ENCODE results near the gene CCDC88A.

CCDC88A gene

DNA sequence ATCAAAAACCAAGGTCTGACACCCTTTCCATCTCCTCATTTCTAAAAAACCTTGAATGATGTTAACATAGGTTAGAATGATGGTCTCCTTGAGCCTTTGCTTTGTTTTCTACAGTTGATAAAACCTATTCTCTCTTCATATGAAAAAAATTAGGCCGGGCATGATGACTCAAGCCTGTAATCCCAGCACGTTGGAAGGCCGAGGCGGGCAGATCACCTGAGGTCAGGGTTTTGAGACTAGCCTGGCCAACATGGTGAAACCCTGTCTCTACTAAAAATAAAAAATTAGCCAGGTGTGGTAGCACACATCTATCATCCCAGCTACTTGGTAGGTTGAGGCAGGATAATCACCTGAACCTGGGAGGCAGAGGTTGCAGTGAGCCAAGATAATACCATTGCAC lies 49.4 kb downstream of the CCDC88A start:
- no peak overlapping the region for H3K4me3 ChIP-seq (ENCODE audit: low read depth, low read length)
- TF ChIP-seq, protein P1, sequence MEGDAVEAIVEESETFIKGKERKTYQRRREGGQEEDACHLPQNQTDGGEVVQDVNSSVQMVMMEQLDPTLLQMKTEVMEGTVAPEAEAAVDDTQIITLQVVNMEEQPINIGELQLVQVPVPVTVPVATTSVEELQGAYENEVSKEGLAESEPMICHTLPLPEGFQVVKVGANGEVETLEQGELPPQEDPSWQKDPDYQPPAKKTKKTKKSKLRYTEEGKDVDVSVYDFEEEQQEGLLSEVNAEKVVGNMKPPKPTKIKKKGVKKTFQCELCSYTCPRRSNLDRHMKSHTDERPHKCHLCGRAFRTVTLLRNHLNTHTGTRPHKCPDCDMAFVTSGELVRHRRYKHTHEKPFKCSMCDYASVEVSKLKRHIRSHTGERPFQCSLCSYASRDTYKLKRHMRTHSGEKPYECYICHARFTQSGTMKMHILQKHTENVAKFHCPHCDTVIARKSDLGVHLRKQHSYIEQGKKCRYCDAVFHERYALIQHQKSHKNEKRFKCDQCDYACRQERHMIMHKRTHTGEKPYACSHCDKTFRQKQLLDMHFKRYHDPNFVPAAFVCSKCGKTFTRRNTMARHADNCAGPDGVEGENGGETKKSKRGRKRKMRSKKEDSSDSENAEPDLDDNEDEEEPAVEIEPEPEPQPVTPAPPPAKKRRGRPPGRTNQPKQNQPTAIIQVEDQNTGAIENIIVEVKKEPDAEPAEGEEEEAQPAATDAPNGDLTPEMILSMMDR (IDR thresholded peaks at IDR 0.05; ENCODE audit: low read depth, low read length) = no peak

DNA sequence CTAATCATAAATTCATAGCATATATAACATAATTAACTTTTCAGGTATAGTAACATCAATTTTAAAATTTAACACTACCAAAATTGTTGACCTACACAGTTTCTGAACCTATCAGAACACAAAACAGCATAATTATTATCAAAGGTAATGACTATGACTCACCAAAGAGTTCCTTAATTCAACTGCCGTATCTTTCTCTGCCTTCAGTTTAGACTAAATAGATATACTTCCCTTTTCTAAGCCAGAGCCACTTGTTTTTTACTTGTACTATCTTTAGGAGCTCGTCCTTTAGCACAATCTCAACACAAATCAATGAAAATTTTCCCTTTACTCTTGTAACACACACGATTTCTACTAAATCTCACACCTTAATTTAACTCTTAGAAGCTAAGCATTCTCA lies 54.4 kb downstream of the CCDC88A start:
- TF ChIP-seq, protein P1 (IDR thresholded peaks at IDR 0.05; ENCODE audit: low read depth, low read length) = no peak
- no peak overlapping the region for H3K4me3 ChIP-seq (ENCODE audit: low read depth, low read length)

DNA sequence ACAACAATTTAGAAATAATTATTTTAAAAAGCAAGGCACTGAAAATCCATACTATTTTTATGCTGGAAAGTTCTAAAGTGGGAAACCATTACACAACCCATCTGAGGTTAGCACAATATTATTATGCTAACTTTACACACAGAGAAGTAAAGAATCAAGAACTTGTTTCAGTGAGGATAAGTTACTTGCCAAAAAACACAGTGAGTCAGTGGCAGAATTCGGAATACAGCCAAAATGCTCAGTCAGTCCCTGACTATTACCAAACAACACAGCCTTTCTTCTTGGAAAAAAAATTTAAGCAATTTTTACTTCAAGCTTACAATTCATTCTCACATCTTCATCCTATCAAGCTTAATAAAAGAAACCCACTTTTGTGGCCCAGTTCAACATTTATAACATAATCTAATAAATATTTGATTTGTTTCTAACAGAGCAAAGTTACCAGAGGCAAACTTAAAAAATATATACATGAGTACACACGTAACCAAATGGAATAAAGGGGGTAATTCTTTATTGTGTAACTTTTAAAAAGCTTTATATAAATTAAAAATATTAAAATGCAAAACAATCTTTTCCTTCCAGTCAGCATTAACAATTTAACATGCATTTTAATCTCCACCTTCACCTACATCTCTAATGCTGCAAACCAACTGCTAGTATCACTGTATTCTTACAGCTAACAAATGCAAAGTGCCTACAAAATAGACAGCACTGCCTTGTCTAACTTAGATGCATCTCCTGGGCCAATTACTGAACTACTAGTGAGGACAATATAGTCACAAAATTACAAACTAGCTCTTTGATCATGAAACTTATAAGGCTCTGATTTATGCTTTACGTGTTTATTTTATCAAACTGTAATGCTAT lies 55.2 kb downstream of the CCDC88A start:
- H3K4me3 ChIP-seq (ENCODE audit: low read depth, low read length) = no peak overlapping the region
- TF ChIP-seq, protein P1 (IDR thresholded peaks at IDR 0.05; ENCODE audit: low read depth, low read length) = no peak

DNA sequence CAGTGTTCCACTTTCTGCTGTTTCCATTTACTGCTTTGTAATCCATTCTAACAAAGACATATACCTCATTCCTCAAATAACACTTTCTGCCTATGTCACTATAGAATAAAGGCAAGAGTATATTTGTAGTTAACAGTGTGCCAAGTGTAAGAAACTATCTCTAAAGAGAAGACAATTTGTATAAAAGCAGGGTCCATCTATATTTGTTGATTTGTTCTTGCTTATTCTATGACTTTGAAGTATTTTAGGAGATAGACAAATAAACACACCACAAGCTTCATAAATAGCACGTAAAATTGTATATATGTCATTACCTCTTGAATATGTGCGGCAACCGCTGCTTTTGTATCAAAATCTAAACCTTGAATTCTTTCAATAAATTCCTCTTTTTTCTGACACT lies 56.0 kb downstream of the CCDC88A start:
- H3K4me3 ChIP-seq (ENCODE audit: low read depth, low read length) = no peak overlapping the region

DNA sequence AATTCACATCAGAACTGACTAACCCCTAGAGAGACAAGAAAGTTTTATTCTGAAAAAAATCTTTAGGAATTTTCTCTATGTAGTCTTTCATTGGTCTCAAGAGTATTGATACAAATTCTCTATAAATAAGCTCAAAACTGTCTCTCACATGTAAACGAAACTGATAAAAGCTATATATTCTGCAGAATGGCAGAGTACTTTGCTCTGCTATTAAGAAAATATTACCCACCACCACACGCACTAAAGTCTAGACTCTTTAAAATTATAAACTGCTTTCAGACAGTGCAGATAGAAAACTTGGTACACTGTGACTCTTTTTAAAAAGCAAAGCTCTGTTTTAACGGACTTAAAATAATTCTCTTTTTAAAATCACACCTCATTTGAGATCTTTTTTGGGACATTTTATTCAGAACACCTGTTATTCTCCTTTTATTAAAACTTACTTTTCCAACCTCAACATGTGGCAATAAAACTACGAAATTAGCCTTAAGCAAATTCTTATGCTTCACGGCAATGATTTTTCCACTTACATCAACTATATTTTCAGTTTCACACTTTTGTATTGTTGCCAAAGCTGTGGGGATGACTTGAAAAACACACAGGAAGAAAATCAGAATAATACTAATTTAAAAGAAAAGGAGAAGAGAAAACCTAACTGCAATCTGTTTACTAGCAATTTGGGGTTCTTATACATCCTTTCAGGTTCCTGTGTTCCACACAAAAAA lies 58.0 kb downstream of the CCDC88A start:
- no peak overlapping the region for H3K4me3 ChIP-seq (ENCODE audit: low read depth, low read length)
- TF ChIP-seq, protein P1 (IDR thresholded peaks at IDR 0.05; ENCODE audit: low read depth, low read length) = no peak

More for the DNA sequence above, 56.0 kb downstream of the CCDC88A start:
- TF ChIP-seq, protein P1 (IDR thresholded peaks at IDR 0.05; ENCODE audit: low read depth, low read length) = no peak

DNA sequence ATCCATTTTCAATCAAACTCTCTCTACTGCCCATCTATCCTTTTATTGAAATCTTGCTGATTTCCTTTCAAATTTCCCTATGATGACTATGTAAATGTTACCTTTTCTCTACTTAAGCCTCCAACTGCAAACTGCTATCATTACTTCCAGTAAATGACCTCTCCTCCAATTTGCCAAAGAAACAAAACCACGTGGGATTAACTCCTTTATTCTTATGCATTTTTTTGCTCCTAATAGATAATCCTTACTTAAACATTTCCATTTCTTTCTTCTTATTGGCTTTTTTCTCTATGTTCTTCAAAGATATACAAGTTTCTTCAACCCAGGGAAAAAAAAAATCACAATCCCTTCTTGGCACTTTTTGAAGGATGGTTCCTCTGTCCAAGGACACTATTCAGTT lies 61.2 kb downstream of the CCDC88A start:
- no peak overlapping the region for H3K4me3 ChIP-seq (ENCODE audit: low read depth, low read length)
- TF ChIP-seq, protein P1 (IDR thresholded peaks at IDR 0.05; ENCODE audit: low read depth, low read length) = no peak

DNA sequence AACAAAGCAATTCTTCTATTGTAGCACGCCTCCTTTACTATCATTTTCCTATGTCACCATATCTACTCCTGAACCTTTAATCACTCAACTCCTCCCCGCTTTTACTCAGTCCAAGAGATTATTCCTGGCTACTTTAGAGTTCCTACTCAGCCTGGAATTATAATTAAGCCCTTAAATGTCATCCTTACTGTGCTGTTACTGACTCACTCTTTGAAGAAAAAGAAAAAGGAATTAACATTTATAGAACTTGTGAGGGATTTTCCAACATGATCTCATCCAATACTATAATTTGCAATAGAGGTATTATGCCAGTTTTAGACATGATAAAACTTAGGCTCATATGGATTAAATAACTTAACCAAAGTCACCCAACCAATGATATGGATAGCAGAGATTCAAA lies 61.7 kb downstream of the CCDC88A start:
- H3K4me3 ChIP-seq (ENCODE audit: low read depth, low read length) = no peak overlapping the region
- TF ChIP-seq, protein P1 (IDR thresholded peaks at IDR 0.05; ENCODE audit: low read depth, low read length) = no peak

Data from WI38 (cell line).